A549 (cell line): ENCODE measurements around the gene MTFP1. TPM values are rescaled to one million over a fixed set of nuclear protein-coding genes. Genes with fewer than 3 reads are reported as not detected.

ENCODE experiments used
- ATAC-seq, 2 experiments: fragments of 200-7000 bp in 1 of 2; fragments of >200 bp in 1 of 2; cut with Nextera tagmentation in 1 of 2; cut with Tn5 transposase in 1 of 2; 3 replicates each; pipeline versions ENCODE4 v1.8.0 to v1.9.1; 2018 to 2020; ENCODE audit warnings: mild to moderate bottlenecking in 1 of 2, moderate library complexity in 1 of 2
- CTCF ChIA-PET: fragments of 300-600 bp; sonication (Branson Sonifier 250); formaldehyde crosslinking; extraction: SDS; loops from one replicate; lab custom pipeline; 2021; ENCODE audit warnings: antibody characterized with exemption, inconsistent platforms; lab: Yijun Ruan, JAX
- POLR2A ChIA-PET: fragments of 350-600 bp; formaldehyde crosslinking; extraction: SDS; loops from one replicate; lab custom pipeline; 2021; ENCODE audit warnings: antibody characterized with exemption, inconsistent platforms; lab: Yijun Ruan, JAX
- DNase-seq, 2 experiments: peaks; one replicate each; pipeline versions ENCODE4 v3.0.0 to v3.0.0-alpha.2; 2011 to 2016; ENCODE audit warnings: low read depth in 1 of 2, low spot score in 1 of 2
- FAIRE-seq: peaks from 2 replicates; lab custom pipeline; 2011; peaks lifted over from hg19 to GRCh38; lab: Jason Lieb, UNC
- H3K27ac ChIP-seq, 2 experiments: fragments of >200 bp; sonication (Bioruptor Twin); formaldehyde crosslinking; 3 replicates each; pipeline ENCODE4 v1.5.1; 2016 to 2017
- H3K4me1 ChIP-seq: fragments of >200 bp; sonication (Bioruptor Twin); formaldehyde crosslinking; 3 replicates; pipeline ENCODE4 v1.6.1; 2016
- H3K4me2 ChIP-seq: fragments of >200 bp; sonication (Bioruptor Twin); formaldehyde crosslinking; 3 replicates; pipeline ENCODE4 v1.6.1; 2016
- H3K4me3 ChIP-seq: fragments of >200 bp; sonication (Bioruptor Twin); formaldehyde crosslinking; 3 replicates; pipeline ENCODE4 v1.5.1; 2016
- H3K9me3 ChIP-seq: fragments of >200 bp; sonication (Bioruptor Twin); formaldehyde crosslinking; 3 replicates; pipeline ENCODE4 v1.6.1; 2016
- ATOH8 ChIP-seq: fragments of 250-450 bp; sonication (Bioruptor Pico); IDR thresholded peaks from 2 replicates; pipeline ENCODE4 v1.5.0; 2020; ENCODE audit warnings: low read depth, mild to moderate bottlenecking, moderate library complexity
- CBX2 ChIP-seq: fragments of 200-600 bp; sonication (generic); IDR thresholded peaks from 2 replicates; pipeline ENCODE4 v1.6.1; 2016; ENCODE audit warnings: low read depth, mild to moderate bottlenecking, borderline replicate concordance
- E2F6 ChIP-seq: IDR thresholded peaks from 2 replicates; pipeline ENCODE4 v1.6.1; 2012; ENCODE audit warnings: low read depth, borderline replicate concordance
- EHF ChIP-seq: fragments of 250-450 bp; sonication (Bioruptor Pico); IDR thresholded peaks from 2 replicates; pipeline ENCODE4 v1.5.0; 2020; ENCODE audit warnings: mild to moderate bottlenecking
- ELK1 ChIP-seq: fragments of 150-350 bp; IDR thresholded peaks from 2 replicates; pipeline ENCODE4 v1.6.1; 2014; ENCODE audit warnings: low read depth, mild to moderate bottlenecking, low read length
- EP300 ChIP-seq, 2 experiments: fragments of >200 bp; sonication (Bioruptor Twin); formaldehyde crosslinking; IDR thresholded peaks; 2 replicates in 1 of 2; 3 replicates in 1 of 2; pipeline ENCODE4 v1.6.1; 2016 to 2017
- ESRRA ChIP-seq: fragments of 150-350 bp; IDR thresholded peaks from 2 replicates; pipeline ENCODE4 v1.6.1; 2014; ENCODE audit warnings: mild to moderate bottlenecking, low read length, borderline replicate concordance
- FOSB ChIP-seq: fragments of 250-450 bp; sonication (Bioruptor Pico); IDR thresholded peaks from 2 replicates; pipeline ENCODE4 v1.5.0; 2020; ENCODE audit warnings: mild to moderate bottlenecking, moderate library complexity
- FOXS1 ChIP-seq: fragments of 250-450 bp; sonication (Bioruptor Pico); IDR thresholded peaks from 2 replicates; pipeline ENCODE4 v1.5.0; 2020; ENCODE audit warnings: mild to moderate bottlenecking, moderate library complexity
- HOXB13 ChIP-seq: fragments of 250-450 bp; sonication (Bioruptor Pico); IDR thresholded peaks from 2 replicates; pipeline ENCODE4 v1.5.0; 2020; ENCODE audit warnings: low read depth, mild to moderate bottlenecking, moderate library complexity
- JUN ChIP-seq, 2 experiments: fragments of >200 bp; sonication (Bioruptor Twin); formaldehyde crosslinking; IDR thresholded peaks; 2 replicates in 1 of 2; 3 replicates in 1 of 2; pipeline ENCODE4 v1.6.1; 2016 to 2017
- KDM1A ChIP-seq: fragments of 200-600 bp; sonication (generic); IDR thresholded peaks from 2 replicates; pipeline ENCODE4 v1.6.1; 2016; ENCODE audit warnings: low read depth, mild to moderate bottlenecking
- KDM5A ChIP-seq: fragments of 200-600 bp; sonication (generic); IDR thresholded peaks from 2 replicates; pipeline ENCODE4 v1.6.1; 2016; ENCODE audit warnings: antibody characterized with exemption, mild to moderate bottlenecking
- MAX ChIP-seq: IDR thresholded peaks from 2 replicates; pipeline ENCODE4 v1.6.1; 2012
- MAZ ChIP-seq: fragments of 150-350 bp; IDR thresholded peaks from 2 replicates; pipeline ENCODE4 v1.6.1; 2014; ENCODE audit warnings: antibody characterized with exemption, low read depth, low read length, borderline replicate concordance
- NFE2L2 ChIP-seq: fragments of 150-350 bp; conservative IDR thresholded peaks from 2 replicates; pipeline ENCODE4 v1.6.1; 2014; ENCODE audit warnings: low read length
- NR3C1 ChIP-seq: fragments of >200 bp; sonication (Bioruptor Twin); formaldehyde crosslinking; IDR thresholded peaks from 3 replicates; pipeline ENCODE4 v1.6.1; 2017
- PHF8 ChIP-seq: fragments of 200-600 bp; sonication (generic); IDR thresholded peaks from 2 replicates; pipeline ENCODE4 v1.6.1; 2016; ENCODE audit warnings: low read depth, mild to moderate bottlenecking, antibody characterized with exemption, moderate library complexity, borderline replicate concordance
- POLR2A ChIP-seq: IDR thresholded peaks from 2 replicates; pipeline ENCODE4 v1.6.1; 2012; ENCODE audit warnings: mild to moderate bottlenecking, low read length
- RFX5 ChIP-seq: fragments of 450-650 bp; IDR thresholded peaks from 2 replicates; pipeline ENCODE4 v1.7.1; 2014; ENCODE audit warnings: antibody characterized with exemption, mild to moderate bottlenecking, moderate library complexity
- RNF2 ChIP-seq: fragments of 200-600 bp; sonication (generic); IDR thresholded peaks from 2 replicates; pipeline ENCODE4 v1.6.1; 2016; ENCODE audit warnings: low read depth, mild to moderate bottlenecking, antibody characterized with exemption, moderate library complexity, borderline replicate concordance
- SMC3 ChIP-seq: fragments of >200 bp; sonication (Bioruptor Twin); formaldehyde crosslinking; IDR thresholded peaks from 3 replicates; pipeline ENCODE4 v1.6.1; 2018; ENCODE audit warnings: inconsistent platforms
- TFCP2L1 ChIP-seq: fragments of 250-450 bp; sonication (Bioruptor Pico); IDR thresholded peaks from 2 replicates; pipeline ENCODE4 v1.5.0; 2021; ENCODE audit warnings: mild to moderate bottlenecking
- TP53 ChIP-seq: fragments of 250-450 bp; sonication (Bioruptor Pico); IDR thresholded peaks from 2 replicates; pipeline ENCODE4 v1.5.0; 2021; ENCODE audit warnings: mild to moderate bottlenecking, moderate library complexity
- ZC3H11A ChIP-seq: fragments of 450-650 bp; IDR thresholded peaks from 2 replicates; pipeline ENCODE4 v1.6.1; 2014; ENCODE audit warnings: antibody characterized with exemption, mild to moderate bottlenecking
- WGBS: methylation state at CpG from one replicate; pipeline ENCODE4 v1.1.6; 2017; ENCODE audit errors: missing lambda C conversion rate; 5-methylcytosine and 5-hydroxymethylcytosine counted together
- polyA plus RNA-seq, 4 experiments: library from polyadenylated mRNA; depleted of rRNA in 3 of 4; stranded (reverse); fragments of >200 nt; fragmentation: RNase III in 1 of 4; extraction: RNeasy Plus Mini Kit Qiagen cat#74134 plus additional on column Dnase treatment in 1 of 4; gene quantifications; 2 replicates in 3 of 4; 3 replicates in 1 of 4; pipeline ENCODE4 v1.2.3, GENCODE V29; 2011 to 2017

Gene MTFP1
- polyA plus RNA-seq, 2 of the 4 experiments (the other 2 are of a cell fraction) = 23.8 to 52.0 TPM

DNA sequence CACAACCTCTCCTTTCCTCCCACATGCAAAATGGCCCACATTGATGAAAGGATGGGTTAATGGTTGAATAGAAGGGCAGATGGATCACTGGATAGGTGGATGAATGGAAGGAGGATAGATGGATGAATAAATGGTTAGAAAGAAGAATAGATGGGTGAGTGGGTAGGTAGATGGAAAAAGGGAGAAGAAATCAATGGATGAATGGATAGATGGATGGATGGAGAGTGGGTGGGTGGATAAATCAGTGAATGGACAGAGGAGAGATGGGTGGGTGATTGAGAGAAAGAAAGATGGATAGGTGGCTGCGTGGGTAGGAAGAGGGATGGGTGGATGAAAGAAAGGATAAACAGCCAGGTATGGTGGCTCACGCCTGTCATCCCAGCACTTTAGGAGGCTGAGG lies 45.1 kb downstream of the MTFP1 start:
- Histone ChIP-seq H3K9me3 (no peaks in the 10 kb centered on the region), H3K4me1 (no peaks in the 10 kb centered on the region), H3K4me3 (no peak overlapping the region), H3K4me2 (no peak overlapping the region), H3K27ac (no peak overlapping the region)
- ChIA-PET POLR2A (no interaction called here), CTCF (no interaction called here)
- ATAC-seq (no peak), FAIRE-seq (no peak), DNase-seq (no peak)
- 57% methylated on average over 2 of the region's 2 CpGs for WGBS
- TF ChIP-seq E2F6 (no peak), CBX2 (no peak), TP53 (CRISPR knock-in tag) (no peak), NR3C1 (no peak), RFX5 (no peak), ZC3H11A (no peak), TFCP2L1 (CRISPR knock-in tag) (no peak), ATOH8 (CRISPR knock-in tag) (no peak)

DNA sequence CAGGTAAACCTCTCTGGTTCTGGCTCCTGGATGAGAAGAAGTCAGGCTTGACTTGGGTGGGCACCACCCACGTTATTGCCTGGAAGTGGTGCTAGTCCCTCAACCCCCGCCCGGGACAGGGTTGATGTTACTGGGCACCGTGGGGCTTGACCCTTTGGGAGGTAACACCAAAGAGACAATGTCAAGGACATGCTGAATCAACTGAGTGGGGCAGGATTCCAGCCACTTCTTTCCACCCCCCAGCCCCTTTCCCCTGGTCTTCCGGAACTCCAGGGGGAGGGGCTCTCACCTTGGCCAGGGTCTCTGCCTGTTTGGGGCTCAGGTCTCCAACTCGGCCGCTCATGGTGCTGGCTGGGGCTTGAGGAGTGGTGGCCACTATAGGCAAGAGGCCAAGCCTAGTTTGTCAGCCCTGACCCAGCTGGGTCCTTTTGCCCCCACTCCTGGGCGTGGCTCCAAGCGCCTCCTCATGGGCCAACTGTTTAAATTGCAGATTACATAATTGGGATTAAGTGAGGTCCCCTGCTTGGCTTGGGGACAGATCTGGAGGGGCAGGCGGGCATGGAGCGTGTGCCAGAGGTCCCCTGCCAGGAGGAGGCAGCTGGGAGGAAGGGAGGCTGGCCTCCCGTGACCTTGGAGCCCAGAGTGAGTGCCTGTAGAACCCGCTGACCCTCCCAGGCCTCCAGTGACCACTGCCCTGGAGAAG lies 46.2 kb downstream of the MTFP1 start, which contains the start of gene SEC14L3:
SEC14L3 (minus strand) TSS at position 402 of the 703 bp plus-strand sequence; CDS start at position 343, 59 bp downstream.
- Histone ChIP-seq H3K4me2 (no peak within 1 kb of the TSS), H3K9me3 (no peaks in the 10 kb centered on the region), H3K4me3 (no peak within 1 kb of the TSS), H3K27ac (no peak within 1 kb of the TSS), H3K4me1 (no peaks in the 10 kb centered on the region)
- ChIA-PET POLR2A (no interaction called here), CTCF (interaction anchor here (2.7 kb wide), 1 partner anchor 27 kb away, joined by 10 read pairs; no protein-coding TSS in a partner anchor)
- ATAC-seq (no peak), FAIRE-seq (no peak), DNase-seq (no peak)
- 41% methylated on average over 6 of the region's 13 CpGs for WGBS
- no peak for TF ChIP-seq PHF8
- TF ChIP-seq ELK1 = no peak
- no peak for TF ChIP-seq EHF (CRISPR knock-in tag)
- no peak for TF ChIP-seq KDM1A
- TF ChIP-seq KDM5A = no peak
- no peak for TF ChIP-seq E2F6
- TF ChIP-seq MAZ = no peak
- TF ChIP-seq FOSB (CRISPR knock-in tag) = no peak

GRCh38 chr22:30472994-30473720 lies 47.6 kb downstream of the MTFP1 start:
- Histone ChIP-seq H3K27ac (no peak overlapping the region), H3K4me1 (no peaks in the 10 kb centered on the region), H3K9me3 (no peaks in the 10 kb centered on the region)
- no peak for DNase-seq
- no peak for FAIRE-seq
- no peak for ATAC-seq
- 40% methylated on average over 4 of the region's 4 CpGs for WGBS
- TF ChIP-seq SMC3 (no peak), TFCP2L1 (CRISPR knock-in tag) (no peak), NFE2L2 (no peak), ESRRA (no peak), MAX (no peak), KDM1A (no peak), JUN (IDR thresholded peaks at IDR 0.05) (no peak), FOXS1 (CRISPR knock-in tag) (no peak), HOXB13 (CRISPR knock-in tag) (no peak), RNF2 (no peak), EP300 (IDR thresholded peaks at IDR 0.05) (no peak), PHF8 (no peak), POLR2A (no peak)
- TF ChIP-seq, all 56 proteins: peak for 0
- no peak overlapping the region for H3K4me3 ChIP-seq
- ChIA-PET POLR2A (no interaction called here), CTCF (interaction anchor here (0.9 to 2.7 kb wide), 5 partner anchors 11 to 161 kb away, joined by 3 to 10 read pairs (median 5); no protein-coding TSS in a partner anchor)
- H3K4me2 ChIP-seq = no peak overlapping the region
